HG02840 (cell line): Measurements from ENCODE around the gene IL1R1.
"Not testable (repeated sequence)": the region's sequence is repeated elsewhere in the genome, so short reads cannot be mapped to it uniquely, and the experiment has no call there.

ENCODE experiments used
- ATAC-seq: cut with Tn5 transposase; IDR thresholded peaks from one replicate; pipeline ENCODE4 v1.9.1; 2021; ENCODE audit warnings: mild to moderate bottlenecking, moderate library complexity, moderate number of reproducible peaks; ENCODE audit not compliant: unreplicated experiment, low FRiP score

The IL1R1 gene

GRCh38 chr2:102110596-102111334, 31.8 kb upstream of the IL1R1 start:
- ATAC-seq = no peak

DNA sequence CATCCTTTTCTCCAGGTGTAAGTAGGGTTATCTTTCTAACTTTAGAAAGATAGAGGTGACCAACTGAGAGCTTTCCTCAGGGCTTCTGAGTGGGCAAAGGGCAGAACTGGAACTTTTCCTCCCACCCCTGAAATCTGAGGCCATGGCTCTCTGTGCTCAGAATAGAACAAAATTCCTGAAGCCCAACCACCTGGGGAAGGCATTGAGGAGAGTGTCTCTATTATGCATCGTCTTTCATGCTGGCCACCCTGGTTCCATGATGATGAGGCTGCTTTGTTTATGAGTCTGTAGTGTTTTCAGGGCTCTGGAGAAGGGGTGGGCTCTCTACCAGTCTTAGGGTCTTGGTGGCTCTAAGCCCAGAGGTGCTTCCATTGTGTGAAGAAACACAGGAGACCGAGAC, 30.7 kb upstream of the IL1R1 start:
- ATAC-seq = no peak

DNA sequence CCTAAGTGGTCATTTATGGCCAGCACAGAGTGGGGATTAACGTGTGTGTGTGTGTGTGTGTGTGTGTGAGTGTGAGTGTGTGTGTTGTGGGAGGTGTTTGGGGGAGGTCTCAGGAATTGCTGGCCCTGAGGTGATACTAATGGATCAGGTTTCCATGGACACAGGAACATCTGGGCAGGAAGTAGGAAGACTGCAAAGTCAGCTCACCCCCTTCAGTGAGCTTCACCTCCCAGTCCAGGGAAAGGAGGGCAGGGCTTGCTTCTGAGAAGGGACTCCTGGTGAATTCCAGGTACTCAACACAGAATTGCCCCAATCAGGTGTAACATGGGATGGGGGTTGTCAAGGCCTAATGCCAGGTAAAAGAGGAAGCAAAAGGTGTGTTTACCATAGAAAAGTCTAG, 30.3 kb upstream of the IL1R1 start:
- no peak for ATAC-seq

DNA sequence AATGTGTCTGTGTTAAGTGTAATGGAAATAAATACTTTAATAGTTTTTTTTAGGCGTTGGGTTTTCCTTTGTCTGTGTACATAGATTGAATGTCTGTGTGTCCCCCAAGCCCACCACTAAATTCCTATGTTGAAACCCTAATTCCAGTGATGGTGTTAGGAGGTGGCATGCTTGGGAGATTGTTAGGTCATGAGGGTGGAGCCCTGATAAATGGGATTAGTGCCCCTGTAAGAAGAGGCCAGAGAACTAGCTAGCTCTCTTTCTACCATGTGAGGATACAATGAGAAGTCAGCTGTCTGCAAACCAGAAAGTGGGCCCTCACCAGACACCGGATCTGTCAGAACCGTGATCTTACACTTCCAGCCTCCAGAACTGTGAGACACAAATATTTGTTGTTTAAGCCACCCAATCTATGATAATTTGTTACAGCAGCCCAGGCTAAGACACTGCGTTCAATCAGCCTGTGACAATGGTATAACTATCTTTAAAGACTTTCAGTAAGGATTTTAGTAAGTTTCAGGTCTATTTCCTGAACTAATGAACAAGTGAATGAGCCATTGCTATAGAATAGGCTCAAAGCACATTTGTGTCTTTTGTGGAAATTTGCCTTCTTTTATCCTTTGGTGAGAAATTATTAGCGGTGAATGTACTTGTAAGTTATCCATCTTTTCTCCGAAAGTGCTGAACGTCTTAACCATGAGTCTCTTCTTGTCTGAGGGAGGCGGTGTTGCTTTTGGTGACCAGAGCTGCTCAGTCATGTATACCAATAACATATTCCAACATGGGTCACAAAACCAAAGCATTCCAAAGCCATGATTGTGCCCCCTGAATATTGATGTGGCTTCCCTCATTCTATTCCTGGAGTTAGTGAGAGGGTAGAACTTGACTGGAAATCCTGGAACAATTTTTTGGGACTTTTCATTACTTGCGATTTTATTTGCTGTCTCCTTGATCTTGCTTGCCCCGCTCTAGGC, 29.6 kb upstream of the IL1R1 start:
- no peak for ATAC-seq

- ATAC-seq = no peak
Measured at GRCh38 chr2:102114290-102114721, 28.2 kb upstream of the IL1R1 start.

- no peak for ATAC-seq
Measured at GRCh38 chr2:102114851-102115497, 27.6 kb upstream of the IL1R1 start.

DNA sequence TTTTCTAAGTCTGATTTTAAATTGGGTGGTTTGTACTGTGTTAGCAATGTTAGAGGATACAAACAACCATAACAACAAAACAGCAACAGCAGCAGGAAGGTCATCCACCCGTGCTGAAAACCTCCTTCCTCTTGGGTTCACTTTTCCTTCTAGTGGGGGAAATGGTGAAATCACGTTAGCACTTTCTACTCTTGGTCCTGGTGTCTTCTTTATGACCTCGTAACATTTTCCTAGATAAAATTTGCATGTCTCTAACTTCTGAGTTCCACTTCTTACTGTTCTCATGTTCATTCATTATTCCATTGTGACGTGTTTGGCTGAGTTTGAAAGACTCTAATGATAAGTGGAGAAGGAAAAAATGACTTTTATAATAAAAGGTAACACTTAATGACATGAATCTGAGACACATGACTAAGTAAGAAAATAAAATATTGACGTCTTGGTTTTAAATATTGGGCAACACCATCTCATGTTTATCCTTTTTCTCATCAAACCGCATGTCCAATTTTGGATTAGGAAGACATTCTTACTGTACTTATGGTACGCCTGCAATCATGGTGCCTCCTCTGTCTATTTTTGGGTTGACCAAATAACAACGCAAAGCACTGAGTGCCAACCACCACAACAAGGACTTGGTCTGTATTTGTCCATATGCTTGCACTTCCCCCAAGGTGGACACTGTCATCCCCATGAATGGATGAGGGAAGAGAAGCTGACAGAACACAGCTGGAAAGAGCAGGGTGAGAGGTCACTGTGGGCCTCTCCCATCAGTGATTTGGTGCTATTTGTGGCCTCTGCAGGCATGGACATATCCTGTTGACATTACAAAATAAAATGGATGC, 25.7 kb upstream of the IL1R1 start:
- no peak for ATAC-seq

DNA sequence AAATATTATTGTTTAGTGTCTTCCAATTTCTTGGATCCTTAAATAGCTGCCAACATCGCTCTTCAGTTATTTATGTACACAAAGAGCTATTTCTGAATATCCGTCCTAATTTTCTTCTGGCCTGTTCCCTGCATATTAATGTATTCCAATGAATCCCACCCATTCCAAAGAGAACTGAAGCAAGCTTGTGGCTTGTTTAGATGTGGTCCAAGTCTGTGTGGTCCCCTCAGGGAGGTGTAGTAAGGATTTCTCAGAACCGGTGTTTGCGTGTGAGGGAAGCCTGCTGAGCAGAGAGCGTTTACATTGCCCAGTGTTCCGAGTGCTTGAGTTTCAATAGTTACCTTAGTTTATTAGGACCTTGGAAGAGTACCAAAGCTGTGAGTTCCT, 25.1 kb upstream of the IL1R1 start:
- ATAC-seq = no peak

DNA sequence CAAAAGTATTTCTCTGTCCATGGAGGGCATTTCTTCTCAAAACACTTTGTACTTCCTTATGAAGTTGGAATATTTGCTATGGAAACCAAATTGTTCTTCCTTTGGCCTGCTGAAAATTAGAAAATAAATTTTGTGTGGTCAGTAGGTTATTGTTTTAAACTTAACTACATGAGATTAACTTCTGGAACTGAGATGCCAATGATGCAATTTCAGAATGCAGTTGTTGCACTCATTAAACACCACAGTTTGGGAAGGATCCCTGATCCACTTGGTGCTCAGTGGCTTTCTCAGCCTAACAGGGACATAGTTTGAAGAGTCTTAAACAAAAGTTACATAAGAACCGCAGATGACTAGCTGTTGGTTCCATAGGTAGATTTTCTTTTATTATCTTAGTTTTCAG, 23.3 kb upstream of the IL1R1 start:
- no peak for ATAC-seq

DNA sequence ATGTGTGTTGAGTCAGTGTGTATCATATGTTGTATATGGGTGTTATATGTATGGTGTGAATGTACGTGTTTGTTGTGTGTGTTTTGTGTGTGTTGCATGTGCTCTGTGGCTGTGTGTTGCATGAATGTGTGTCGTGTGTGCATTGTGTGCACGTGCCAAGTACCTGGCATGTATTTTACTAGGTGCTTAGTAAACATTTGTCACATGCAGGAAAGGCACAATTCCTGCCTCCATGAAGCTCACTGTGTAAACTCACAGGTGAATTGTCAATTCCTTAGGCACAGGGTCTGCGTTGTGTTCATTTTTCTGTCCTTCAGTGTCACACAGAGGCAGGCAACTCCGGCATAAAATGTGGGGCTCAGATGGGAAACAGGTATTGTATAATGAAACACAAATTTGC, 22.3 kb upstream of the IL1R1 start:
- no peak for ATAC-seq

- ATAC-seq = no peak
Measured at GRCh38 chr2:102120701-102121159, 21.8 kb upstream of the IL1R1 start.

- ATAC-seq = no peak
Measured at GRCh38 chr2:102122115-102122514, 20.4 kb upstream of the IL1R1 start.

- ATAC-seq = no peak
Measured at GRCh38 chr2:102122909-102123308, 19.6 kb upstream of the IL1R1 start.

- not testable (repeated sequence) for ATAC-seq
Measured at GRCh38 chr2:102124421-102124820, 18.1 kb upstream of the IL1R1 start.

GRCh38 chr2:102126169-102126568, 16.4 kb upstream of the IL1R1 start:
- ATAC-seq = no peak

- ATAC-seq = no peak
Measured at GRCh38 chr2:102126660-102127059, 15.9 kb upstream of the IL1R1 start.

DNA sequence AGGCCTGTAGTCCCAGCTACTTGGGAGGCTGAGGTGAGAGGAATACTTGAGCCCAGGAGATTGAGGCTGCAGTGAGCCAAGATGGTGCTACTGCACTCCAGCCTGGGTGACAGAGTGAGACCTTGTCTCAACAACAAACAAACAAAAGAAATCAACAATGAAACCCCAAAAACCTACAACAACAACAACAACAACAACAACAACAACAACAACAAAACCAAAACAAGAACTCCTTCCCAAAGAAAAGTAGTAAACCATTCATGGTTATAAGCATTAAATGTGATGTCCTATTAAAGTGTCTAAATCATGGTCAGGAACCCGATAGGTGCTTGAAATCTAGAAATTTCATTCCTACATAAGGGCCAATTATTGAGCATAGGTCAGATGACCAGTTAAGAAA, 13.5 kb upstream of the IL1R1 start:
- no peak for ATAC-seq

- ATAC-seq = no peak
Measured at GRCh38 chr2:102129951-102130646, 12.4 kb upstream of the IL1R1 start.

GRCh38 chr2:102130647-102130991, 11.9 kb upstream of the IL1R1 start:
- ATAC-seq = no peak

GRCh38 chr2:102131564-102131963, 11.0 kb upstream of the IL1R1 start:
- no peak for ATAC-seq
